Bronchial epithelial cell (primary cell): ENCODE data around the gene POLR3E. TPM values are rescaled to one million over a fixed set of nuclear protein-coding genes. Genes with fewer than 3 reads are reported as not detected.

Experiments
- DNase-seq: peaks from one replicate; pipeline ENCODE4 v3.0.0-alpha.2; 2010; ENCODE audit warnings: low read depth
- FAIRE-seq: peaks from 2 replicates; lab custom pipeline; 2011; peaks lifted over from hg19 to GRCh38; lab: Jason Lieb, UNC
- H3K27me3 ChIP-seq: 2 replicates; pipeline ENCODE4 v1.5.1; 2011; ENCODE audit warnings: low read length; ENCODE audit not compliant: control insufficient read depth, insufficient read depth
- H3K36me3 ChIP-seq: 2 replicates; pipeline ENCODE4 v1.5.1; 2011; ENCODE audit warnings: low read length; ENCODE audit not compliant: control insufficient read depth, insufficient read depth
- H3K4me3 ChIP-seq: 2 replicates; pipeline ENCODE4 v1.5.1; 2011; ENCODE audit warnings: mild to moderate bottlenecking, low read depth, low read length, control low read depth
- total RNA-seq: library from RNA; depleted of rRNA; stranded (reverse); fragments of >200 nt; gene quantifications from 2 replicates; pipeline ENCODE4 v1.2.1, GENCODE V29; 2014
- TF ChIP-seq, protein P1 (sequence below): IDR thresholded peaks from 2 replicates; pipeline ENCODE4 v1.5.1; 2011; ENCODE audit warnings: mild to moderate bottlenecking, moderate library complexity, low read length, control low read depth, inconsistent platforms; ENCODE audit not compliant: insufficient read depth, severe bottlenecking

The POLR3E gene
- total RNA-seq, 1 donor from 2014 or later = 60.3 TPM

GRCh38 chr16:22322021-22322471, 24.8 kb downstream of the POLR3E start:
- peaks cover 53% of the 10 kb centered on the region for H3K36me3 ChIP-seq
- FAIRE-seq (no peak), DNase-seq (no peak)
- TF ChIP-seq, protein P1, sequence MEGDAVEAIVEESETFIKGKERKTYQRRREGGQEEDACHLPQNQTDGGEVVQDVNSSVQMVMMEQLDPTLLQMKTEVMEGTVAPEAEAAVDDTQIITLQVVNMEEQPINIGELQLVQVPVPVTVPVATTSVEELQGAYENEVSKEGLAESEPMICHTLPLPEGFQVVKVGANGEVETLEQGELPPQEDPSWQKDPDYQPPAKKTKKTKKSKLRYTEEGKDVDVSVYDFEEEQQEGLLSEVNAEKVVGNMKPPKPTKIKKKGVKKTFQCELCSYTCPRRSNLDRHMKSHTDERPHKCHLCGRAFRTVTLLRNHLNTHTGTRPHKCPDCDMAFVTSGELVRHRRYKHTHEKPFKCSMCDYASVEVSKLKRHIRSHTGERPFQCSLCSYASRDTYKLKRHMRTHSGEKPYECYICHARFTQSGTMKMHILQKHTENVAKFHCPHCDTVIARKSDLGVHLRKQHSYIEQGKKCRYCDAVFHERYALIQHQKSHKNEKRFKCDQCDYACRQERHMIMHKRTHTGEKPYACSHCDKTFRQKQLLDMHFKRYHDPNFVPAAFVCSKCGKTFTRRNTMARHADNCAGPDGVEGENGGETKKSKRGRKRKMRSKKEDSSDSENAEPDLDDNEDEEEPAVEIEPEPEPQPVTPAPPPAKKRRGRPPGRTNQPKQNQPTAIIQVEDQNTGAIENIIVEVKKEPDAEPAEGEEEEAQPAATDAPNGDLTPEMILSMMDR = no peak
- no peak overlapping the region for H3K4me3 ChIP-seq
- no peaks in the 10 kb centered on the region for H3K27me3 ChIP-seq

GRCh38 chr16:22322741-22323140, 25.5 kb downstream of the POLR3E start:
- no peaks in the 10 kb centered on the region for H3K27me3 ChIP-seq
- no peak overlapping the region for H3K4me3 ChIP-seq
- peaks cover 51% of the 10 kb centered on the region for H3K36me3 ChIP-seq
- DNase-seq (no peak), FAIRE-seq (no peak)
- TF ChIP-seq, protein P1 = no peak

DNA sequence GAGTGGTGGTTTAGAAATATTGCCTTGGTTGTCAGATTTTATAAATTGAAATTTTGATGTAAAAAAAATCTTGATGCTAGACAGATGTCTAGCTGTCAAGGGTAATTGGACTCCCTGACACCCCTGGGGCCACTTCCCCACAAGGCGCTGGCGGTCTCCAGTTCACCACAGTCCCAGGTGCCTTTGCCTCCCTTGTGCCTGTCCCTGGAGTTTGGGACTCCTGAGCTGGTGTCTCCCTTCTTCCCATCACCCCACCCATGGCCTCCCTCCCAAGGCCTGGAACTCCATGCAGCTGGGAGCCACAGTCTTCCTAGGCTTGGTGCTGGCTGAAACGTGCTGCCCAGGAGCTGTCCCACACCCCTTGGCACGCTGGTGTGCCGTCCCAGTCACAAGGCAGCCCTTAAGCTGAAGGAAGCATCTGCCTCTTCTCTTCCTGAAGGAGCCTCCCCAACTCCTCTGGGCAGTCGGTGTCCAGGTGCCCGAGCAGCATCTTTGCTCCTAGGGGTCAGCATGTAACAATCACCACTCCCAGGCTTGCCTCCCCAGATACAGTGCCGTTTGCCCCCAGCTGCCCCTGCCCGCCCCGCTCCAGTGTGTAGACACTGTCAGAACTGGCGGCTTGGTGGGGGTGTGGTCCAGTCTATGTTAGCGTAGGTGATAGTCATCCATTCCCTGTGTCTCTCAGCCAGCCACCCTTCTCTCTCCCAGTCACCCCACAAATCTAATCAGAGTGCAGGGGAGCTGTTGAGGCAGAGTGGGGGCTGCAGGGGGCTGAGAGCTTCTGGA, 26.2 kb downstream of the POLR3E start:
- TF ChIP-seq, protein P1 = no peak
- DNase-seq (no peak), FAIRE-seq (no peak)
- Histone ChIP-seq H3K4me3 (no peak overlapping the region), H3K36me3 (peaks cover 53% of the 10 kb centered on the region), H3K27me3 (no peaks in the 10 kb centered on the region)

- Histone ChIP-seq H3K4me3 (no peak overlapping the region), H3K36me3 (peaks cover 52% of the 10 kb centered on the region), H3K27me3 (no peaks in the 10 kb centered on the region)
- TF ChIP-seq, protein P1 = no peak
- DNase-seq (no peak), FAIRE-seq (no peak)
Observed at GRCh38 chr16:22323959-22324786, 27.0 kb downstream of the POLR3E start.

GRCh38 chr16:22324787-22325597, 27.8 kb downstream of the POLR3E start:
- TF ChIP-seq, protein P1 = no peak
- Histone ChIP-seq H3K36me3 (peaks cover 52% of the 10 kb centered on the region), H3K4me3 (no peak overlapping the region), H3K27me3 (no peaks in the 10 kb centered on the region)
- FAIRE-seq = no peak
- DNase-seq = no peak
